ENCODE measurements around the gene DLEC1.
"Not testable (repeated sequence)": the region's sequence is repeated elsewhere in the genome, so short reads cannot be mapped to it uniquely, and the experiment has no call there.

DLEC1 gene

GRCh38 chr3:38157117-38157516 lies 118.1 kb downstream of the DLEC1 start:
- no peak for DNase-seq (ENCODE audit: low spot score)

- DNase-seq (ENCODE audit: low spot score) = no peak
Measured at GRCh38 chr3:38157595-38157994, 118.6 kb downstream of the DLEC1 start.

GRCh38 chr3:38158472-38158871 lies 119.5 kb downstream of the DLEC1 start:
- no peak for DNase-seq (ENCODE audit: low spot score)

- DNase-seq (ENCODE audit: low spot score) = not testable (repeated sequence)
Measured at GRCh38 chr3:38160704-38161103, 121.7 kb downstream of the DLEC1 start.

- DNase-seq (ENCODE audit: low spot score) = peak; percentile 74
Measured at GRCh38 chr3:38163117-38163840, 124.3 kb downstream of the DLEC1 start.

- no peak for DNase-seq (ENCODE audit: low spot score)
Measured at GRCh38 chr3:38163841-38164642, 125.0 kb downstream of the DLEC1 start.

GRCh38 chr3:38164643-38164951 lies 125.6 kb downstream of the DLEC1 start:
- no peak for DNase-seq (ENCODE audit: low spot score)

- peak; percentile 99 for DNase-seq (ENCODE audit: low spot score)
Measured at GRCh38 chr3:38164952-38165721, 126.1 kb downstream of the DLEC1 start, which contains the start of gene OXSR1. TSS of gene OXSR1 (plus strand) at chr3:38165537. CDS start at chr3:38165877, 340 bp downstream.

GRCh38 chr3:38165722-38166387 lies 126.8 kb downstream of the DLEC1 start:
- peak; percentile 44 for DNase-seq (ENCODE audit: low spot score)

GRCh38 chr3:38167591-38167990 lies 128.6 kb downstream of the DLEC1 start:
- no peak for DNase-seq (ENCODE audit: low spot score)

GRCh38 chr3:38168151-38169026 lies 129.4 kb downstream of the DLEC1 start:
- no peak for DNase-seq (ENCODE audit: low spot score)

- DNase-seq (ENCODE audit: low spot score) = no peak
Measured at GRCh38 chr3:38169027-38169317, 130.0 kb downstream of the DLEC1 start.

GRCh38 chr3:38170722-38171121 lies 131.7 kb downstream of the DLEC1 start:
- DNase-seq (ENCODE audit: low spot score) = no peak

- DNase-seq (ENCODE audit: low spot score) = no peak
Measured at GRCh38 chr3:38171622-38172021, 132.6 kb downstream of the DLEC1 start.

All from NAMALWA (cell line).